Hematopoietic multipotent progenitor cell treated with erythropoietin and hydrocortisone succinate and interleukin-3 and kit ligand, for 17 days (in vitro differentiated cells): Measurements from ENCODE around the gene TNNT3.

Experiments used
- DNase-seq: peaks from one replicate; pipeline ENCODE4 v3.0.0-alpha.2; 2015; ENCODE audit warnings: low spot score

The TNNT3 gene

DNA sequence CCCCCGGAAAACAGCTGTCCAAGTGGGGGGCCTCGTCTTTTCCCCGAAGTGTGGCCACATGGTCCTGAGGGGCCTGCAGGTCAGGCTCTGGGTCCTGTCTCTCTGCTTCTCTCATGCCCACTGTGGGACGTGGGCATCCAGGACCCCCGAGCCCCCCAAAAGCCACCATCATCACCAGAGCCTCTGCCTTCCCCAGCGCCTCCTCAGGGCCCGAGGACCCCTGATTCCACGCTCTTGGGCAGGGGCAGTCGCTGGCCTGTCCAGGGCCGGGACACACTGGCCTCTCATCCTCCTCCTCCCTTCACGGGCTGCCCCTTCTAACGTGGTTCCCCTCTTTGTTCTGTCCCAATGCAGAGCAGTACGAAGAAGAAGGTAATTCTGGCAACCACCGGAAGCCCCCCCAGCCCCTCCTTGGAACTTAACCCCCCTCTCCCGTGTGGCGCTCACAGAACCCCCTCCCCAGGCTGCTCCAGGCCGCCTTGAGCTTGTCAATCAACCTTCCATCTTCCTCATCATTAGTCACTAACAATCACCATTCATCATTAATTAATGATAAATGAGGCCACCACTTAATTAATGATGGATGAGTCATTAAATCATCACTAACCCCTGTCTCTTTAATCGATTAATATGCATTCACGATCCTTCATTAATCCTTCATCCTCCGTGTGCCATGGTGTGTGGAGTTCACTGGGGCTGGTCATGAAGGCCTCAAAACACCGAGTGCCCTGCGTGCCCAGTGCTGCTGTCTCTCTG, 3.9 kb downstream of the TNNT3 start:
- no peak for DNase-seq

DNA sequence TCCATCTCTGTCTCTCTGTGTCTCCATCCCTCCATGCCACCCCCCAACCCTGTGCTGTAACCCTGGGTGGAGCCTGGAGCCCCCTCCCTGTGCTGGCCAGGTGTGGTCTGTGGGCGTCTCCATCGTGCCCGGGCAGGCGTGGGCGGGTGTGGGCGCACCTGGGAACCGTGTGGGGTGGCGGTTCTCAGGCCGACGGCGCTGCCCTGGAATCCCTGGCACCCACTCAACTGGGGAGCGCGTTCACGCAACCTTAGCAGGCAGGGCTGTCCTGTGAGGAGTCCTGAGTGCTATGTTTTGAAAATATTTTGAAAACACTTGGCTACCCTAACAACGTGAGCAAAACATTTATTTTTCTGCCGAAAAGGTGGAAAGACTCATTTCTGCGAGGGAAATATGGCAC, 4.7 kb downstream of the TNNT3 start:
- DNase-seq = no peak

DNA sequence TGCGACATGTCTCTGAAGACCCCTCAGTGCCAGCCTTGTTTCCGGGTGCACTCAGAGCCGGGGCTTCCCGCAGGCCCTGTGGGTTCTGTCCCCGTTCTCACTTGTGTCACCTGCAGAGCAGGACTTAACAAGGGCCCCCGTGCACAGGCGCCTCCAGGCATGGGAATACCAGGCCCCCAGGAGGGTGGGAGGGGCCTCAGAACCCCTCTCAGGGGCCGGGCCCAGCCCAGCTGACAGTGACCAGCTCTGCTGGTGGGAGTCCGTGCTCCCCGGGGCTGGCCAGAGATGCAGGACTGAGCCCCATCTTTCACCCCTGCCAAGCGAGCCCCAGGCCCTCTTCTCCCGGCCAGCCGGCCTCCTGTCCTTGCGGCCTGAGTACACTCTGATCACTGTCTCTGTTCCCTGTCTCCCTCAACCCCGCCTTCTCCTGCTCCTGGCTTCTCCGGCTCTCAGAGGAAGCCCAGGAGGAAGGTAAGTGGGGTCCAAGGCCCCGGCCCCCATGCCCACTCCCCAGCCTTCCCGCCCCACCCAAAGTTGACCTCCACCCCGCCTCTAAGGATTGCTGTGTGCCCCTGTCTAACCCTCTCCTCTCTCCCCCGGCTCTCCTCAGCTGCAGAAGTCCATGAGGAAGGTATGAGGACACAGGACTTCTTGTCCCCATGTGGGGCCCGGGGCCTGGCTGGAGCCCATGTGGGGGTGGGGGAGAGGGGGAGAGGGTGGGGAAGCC, 5.3 kb downstream of the TNNT3 start:
- no peak for DNase-seq

DNA sequence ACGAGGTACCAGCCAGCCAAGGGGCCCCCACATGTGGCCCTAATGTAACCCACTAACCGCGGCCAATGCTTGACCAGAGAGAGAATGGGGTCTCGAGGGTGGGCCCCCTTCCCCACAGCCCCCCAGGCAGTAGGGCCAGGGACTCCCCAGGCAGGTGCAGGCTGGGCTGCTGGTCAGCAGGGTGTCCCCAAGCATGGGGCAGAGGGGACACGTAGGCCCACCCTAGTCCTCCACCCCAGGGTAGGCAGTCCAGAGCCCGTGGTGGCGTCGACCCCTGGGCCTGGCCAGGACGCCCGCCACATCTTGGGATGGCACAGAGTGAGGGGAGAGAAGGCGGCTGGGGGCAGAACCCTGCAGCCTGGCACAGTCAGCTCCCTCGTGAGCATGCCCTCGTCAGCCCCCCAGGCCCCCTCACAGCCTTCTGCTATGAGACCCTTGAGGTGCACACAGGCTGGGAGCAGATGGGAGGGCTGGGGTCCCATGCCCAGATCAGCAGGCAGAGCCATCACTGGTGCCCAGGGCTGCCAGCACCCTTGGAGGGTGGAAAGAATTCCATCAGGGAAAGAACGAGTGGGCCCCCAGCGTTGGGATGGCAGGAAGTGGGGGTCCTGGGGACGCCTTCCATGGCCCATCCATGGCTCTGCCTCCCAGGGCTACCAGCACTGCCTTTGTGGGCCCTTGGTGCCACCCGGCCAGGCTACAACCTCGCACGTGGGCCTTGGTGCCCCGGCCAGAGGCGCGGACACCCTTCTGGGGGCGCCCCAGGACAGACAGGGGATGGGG, 6.1 kb downstream of the TNNT3 start:
- DNase-seq = no peak

DNA sequence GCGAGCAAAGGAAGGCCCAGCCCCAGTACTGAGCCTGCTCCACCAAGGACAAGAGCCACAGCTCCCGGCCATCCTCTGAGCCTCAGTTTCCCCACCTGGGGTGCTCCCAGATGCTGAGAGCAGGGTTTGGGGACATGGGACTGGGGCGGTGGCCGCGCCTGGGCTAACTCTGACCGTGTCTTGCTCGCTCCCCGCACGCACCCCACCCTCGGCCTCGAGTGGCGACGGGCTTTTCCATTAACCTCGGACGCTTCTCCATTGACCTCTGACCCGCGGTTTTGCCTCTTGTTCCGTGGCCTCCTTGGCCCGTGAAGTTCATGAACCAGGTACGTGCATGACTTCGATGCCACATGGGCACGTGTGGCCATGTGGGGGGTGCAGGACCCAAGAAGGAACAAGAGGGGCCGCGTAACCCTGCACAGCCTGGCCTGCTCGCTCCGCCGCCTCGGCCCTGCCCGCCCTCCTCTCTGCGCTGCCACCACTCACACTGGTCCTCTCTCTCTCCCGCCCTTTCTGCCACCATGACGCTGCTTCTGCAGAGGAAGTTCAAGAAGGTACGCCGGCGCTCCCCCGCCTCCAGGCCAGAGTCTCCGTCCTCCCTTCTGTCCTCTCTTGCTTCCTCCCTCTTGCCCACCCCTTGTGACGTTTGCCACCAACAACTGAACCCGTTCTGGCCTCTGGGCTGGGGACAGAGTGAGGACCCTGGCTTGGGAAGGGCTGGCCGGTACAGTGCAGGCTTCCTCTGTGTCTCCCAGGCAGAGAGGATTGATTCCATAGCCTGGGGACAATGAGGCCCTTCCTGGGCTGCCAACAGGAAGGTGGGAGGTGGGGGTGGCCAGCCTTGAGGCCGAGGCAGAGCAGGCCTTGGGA, 6.9 kb downstream of the TNNT3 start:
- no peak for DNase-seq

DNA sequence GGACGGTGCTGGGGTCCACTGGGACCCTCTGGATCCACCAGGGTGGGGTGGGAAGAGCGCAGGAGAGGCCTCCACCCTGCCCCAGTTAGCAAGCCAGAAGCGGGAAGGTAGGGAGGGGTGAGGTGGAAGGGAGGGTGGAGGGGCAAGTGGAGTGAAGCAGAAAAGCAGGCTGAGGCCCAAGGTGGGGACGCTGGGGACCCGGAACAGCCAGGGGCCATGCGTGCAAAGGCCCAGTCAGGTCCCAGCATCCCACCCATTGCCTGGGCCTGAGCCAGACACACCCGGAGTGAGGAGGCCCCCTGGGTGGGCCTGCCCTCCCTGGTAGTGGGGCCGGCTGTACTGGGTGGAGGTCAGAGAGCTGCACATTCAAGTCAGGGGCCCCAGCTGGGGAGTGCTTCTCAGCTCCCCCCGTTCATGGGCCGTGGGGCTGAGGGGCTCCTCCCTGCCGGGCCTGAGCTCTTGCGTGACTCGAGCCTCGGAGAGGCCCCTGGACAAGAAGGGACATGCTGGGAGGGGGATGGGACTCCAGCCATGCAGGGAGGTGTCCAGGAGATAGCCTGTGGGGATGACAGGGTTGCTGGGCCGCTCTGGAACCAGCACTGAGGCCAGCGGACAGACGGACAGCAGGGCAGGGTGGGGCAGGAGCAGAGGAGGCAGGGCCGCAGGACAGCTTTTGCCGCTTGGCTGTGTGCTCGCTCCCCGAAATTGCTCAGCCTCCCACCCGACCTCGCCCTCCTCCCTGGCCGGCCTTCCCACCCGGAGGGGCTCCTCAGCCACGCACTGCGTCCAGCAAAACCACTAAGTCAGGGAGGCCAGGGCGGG, 7.7 kb downstream of the TNNT3 start:
- DNase-seq = no peak

DNA sequence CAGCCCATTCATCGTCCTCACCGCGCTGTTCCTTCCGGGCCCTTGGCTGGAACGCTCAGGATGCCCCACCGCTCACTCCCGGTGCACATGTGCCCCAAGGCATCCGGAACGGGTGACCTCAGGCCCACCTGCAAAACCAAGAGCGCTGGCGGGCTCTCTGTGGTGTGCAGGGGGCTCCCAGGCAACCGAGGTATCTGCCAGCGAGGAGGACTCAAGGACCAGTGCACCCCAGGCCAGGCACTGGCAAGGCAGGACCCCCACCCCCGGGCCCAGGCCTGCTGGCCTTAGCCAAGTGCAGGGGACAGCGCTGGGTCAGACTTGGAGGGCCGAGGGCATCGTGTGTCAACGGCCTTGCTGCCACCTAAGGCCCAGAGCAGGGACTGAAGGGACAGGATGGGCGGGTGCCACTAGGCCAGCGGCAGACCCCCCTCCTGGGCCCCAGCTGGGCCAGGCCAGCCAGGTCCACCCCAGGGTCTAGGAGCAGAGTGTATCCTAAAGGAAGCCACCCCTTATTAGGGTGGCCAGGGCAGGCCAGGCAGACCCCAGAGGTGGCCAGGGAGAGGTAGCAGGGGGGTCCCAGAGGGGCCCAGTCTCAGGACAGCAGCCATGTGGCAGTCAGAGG, 8.5 kb downstream of the TNNT3 start:
- DNase-seq = no peak

DNA sequence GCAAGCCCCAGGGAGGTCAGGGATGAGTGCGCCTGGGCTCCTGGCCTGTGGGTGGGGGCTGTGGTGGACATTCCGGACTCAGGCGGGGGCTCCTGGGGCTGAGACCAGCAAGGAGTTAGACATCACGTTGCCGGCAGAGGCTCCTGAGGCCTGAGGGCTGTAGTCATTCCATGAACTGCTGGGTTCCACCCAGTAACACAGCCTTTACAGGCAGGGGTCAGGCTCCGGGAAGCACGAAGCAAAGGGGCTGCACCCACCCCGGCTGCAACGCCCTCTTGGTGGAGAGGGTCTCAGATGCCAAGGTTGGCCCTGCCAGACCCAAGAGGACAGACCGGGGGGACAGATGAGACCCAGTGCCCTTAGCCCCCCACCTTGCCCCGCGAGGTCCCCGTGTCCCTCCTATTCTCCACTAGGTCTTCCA, 9.0 kb downstream of the TNNT3 start:
- DNase-seq = no peak

DNA sequence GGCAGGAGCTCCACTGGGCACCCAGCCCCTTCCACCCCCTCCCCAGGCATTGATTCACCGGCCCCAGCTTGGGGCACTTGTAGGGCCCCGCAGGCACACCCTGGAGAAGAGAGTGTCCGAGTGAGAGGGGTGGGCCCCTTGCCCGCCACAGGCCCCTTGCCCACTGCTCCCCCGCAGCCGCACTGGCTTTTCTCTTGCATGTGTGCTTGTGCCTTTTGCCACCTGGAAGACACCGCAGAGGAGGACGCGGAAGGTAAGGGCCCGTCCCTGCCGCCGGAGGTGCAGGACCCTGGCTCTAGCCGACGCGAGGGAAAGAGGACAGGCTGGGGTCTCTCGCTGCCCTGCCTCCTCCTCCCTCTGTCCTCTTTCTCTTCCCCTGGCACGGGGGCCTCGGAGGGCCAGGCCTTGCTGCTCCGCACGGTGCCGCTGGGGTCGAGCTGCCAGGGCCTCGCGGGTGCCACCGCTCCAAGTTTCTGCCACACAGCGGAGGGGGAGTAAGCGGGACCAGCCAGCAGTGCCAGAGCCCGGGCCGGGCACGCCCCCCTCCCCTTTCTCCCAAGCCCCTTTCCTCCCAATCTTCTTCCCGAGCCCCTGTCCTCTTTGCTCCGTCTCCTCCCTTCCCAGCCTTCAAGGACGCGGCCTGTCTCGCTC, 9.5 kb downstream of the TNNT3 start:
- DNase-seq = no peak

DNA sequence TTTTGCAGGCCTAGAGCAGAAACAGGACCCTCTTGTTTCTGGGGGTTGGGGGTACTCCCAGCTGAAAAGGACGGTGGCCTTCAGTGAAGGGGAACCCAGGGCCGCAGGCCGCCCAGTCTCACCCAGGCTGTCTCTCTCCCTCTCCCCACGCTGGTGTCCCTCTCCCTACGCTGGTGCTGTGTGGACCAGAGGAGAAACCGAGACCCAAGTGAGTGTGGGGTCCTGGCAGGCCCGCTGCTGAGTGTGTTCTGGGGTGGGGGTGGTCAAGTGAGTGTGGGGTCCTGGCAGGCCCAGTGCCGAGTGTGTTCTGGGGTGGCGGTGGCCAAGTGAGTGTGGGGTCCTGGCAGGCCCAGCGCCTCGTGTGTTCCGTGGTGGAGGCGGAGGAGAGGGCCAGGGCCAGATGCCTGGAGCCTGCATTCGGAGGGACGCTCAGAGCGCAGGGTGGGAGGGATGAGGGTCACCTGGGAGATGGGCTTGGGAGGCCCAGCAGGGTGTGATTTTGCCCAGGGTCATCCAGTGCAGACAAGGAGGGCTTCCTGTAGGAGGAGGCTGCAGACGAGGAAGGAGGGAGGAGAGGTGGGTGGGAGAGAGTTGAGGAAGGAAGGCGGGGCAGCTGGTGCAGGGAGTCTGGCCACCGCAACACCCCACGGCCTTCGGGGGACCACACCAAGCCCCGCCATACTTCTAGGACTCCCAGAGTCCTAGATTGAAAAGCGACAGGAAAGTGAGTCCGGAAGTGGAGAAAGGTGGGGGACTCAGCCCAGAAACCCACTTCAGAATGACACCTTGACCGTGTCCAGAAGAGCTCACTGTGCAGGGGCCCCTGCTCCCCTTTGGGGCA, 10.3 kb downstream of the TNNT3 start:
- no peak for DNase-seq

DNA sequence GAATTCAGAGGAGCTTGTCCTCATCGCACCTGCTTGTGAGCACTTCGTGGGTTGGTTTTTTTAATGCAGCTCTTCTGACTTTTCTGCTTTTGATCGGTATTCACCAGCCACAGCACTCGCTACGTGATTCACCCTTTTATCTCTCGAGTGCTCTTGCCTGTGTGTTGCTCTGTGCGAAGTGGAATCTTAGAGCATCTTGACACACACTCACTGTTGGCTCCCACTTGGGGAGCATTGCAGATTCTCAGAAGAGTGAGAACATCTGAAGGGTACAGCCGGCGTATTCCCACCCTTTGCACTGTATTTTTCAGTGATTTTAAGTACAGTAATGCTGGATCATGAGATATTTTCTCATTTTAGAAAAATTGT, 10.9 kb downstream of the TNNT3 start:
- DNase-seq = peak; percentile 35

DNA sequence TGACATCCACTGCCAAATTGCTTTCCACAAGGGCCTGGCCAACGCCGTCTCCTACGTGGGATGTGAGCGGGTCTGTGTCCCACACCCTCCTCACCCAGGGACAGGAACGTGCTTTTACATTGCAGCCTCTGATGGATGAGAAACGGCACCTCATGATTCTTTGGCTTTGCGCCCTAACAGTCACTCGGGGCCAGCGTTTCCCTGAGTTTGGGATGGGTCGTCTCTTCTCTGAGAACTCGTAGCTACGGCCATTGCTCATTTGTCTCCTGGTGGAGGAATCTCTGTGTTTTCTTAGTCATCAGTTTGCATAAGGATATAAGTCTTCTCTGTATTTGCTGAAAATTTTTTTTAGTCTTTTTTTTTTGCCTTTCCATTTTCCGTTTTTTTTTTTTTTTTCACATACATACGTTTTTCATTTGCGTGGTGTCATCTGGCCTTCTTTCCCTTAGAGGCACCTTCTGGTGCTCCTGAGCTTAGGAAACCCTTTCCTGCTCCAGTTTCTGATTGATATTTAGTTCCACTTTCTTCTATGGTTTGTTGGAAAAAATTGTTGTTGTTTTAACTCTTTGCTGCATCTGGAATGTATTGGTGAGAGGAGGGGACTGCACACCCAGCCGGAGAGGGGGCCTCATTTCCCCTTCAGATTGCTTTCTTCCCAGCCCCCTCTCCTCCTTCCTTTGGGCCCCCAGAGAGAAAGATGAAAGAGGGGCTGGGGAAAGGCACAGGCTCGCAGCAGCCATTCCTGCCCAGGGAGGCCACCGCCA, 12.0 kb downstream of the TNNT3 start:
- peak; percentile 51 for DNase-seq

DNA sequence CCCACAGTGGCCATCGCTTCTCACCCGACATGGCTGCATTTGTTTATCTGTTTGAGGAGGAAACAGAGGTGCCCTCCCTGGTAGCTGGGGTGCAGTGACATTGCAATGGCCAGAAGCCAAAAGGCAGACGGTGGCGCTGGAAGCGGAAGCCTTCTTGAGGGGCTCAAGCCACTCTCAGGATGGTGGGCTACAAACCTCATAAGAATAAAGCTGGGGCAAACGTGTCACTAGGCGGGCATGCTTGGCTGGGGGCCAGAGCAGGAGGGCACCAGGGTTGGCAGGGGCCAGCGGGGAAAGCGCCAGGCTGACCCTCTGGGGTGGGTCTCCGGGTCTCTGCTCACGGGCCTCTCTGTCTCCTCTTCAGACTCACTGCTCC, 12.6 kb downstream of the TNNT3 start:
- peak; percentile 69 for DNase-seq

DNA sequence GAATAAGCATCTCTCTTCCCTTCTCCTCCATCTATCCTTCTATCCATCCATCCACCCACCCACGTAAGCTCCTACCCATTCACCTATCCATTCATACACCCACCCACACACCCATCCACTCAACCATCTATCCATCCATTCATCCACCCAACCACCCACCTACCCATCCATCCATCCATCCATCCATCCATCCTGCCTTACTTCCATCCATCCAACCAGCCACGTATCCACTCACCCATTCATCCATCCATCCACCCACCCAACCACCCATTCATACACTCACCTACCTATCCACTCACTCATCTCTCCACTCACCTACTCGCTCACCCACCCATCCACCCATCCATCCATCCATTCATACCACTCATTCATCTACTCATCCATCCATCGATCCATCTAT, 13.2 kb downstream of the TNNT3 start:
- DNase-seq = no peak

DNA sequence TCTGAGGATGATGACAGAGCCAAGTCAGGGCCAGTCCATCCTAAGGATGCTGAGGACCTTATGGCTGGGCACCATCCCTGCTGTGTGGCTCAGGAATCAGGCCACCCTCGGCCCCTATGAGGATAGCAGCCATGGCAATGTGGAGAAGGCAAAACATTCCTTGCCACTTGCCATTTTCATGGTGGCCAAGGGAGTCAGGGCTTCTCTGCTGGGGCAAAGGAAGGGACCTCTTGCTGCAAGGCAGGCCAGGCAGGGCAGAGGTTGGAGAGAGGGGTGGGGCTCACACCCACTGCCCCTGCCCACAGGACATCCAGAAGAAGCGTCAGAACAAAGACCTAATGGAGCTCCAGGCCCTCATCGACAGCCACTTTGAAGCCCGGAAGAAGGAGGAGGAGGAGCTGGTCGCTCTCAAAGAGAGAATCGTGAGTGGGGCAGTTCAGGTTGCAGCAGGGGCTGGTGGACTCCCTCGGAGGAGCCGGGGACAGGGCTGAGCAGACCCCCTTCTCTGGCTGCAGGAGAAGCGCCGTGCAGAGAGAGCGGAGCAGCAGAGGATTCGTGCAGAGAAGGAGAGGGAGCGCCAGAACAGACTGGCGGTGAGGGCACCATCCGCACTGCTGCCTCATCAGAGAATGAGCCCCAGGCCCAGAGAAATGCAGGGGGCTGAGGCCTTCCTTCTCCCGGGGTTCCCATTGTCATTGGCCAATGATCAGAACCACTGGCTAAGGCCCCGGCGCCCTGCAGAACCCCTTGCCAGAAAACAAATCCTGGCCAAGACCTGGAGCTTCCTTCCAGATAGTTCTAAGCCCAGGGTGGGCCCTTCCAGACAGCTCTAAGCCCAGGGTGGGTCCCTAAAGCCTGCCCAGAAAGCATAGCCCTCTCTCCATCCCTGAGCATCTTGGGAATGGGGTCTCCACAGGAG, 14.2 kb downstream of the TNNT3 start:
- no peak for DNase-seq

DNA sequence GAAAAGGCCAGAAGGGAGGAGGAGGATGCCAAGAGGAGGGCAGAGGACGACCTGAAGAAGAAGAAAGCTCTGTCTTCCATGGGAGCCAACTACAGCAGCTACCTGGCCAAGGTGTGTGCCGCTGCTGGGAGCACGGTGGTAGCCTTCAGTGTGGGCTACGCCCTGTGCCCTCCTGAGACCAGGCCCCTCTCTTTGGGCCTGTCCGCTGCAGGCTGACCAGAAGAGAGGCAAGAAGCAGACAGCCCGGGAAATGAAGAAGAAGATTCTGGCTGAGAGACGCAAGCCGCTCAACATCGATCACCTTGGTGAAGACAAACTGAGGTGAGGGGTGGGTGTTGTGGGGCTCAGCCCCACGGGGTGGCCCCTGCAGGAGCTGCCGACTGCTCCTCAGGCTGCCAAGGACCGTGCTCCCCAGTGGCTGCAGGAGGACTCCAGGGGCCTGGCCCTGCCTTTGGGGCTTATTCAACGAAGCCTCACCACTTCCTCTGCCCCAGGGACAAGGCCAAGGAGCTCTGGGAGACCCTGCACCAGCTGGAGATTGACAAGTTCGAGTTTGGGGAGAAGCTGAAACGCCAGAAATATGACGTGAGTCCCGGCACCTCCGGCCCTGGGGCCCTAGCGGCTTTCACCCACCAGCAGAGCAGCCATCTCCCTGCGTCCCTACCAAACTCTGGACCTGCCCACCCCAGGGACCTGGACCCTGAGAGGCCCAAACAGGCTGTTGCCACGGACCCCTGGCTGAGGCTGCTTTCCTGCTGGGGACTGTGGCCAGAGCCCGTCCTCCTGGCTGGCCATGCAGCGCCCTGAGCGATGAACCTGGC, 15.0 kb downstream of the TNNT3 start:
- DNase-seq = no peak
